OCI-LY7 (cell line): ENCODE results near the gene PPP2R2B. TPM values are rescaled to one million over a fixed set of nuclear protein-coding genes. Genes with fewer than 3 reads are reported as not detected.

Experiments used
- BruUV-seq: library from RNA; stranded (reverse); fragments of 400-500 nt; replicated peaks from 2 replicates; lab custom pipeline; 2021; lab: Mats Ljungman, UMichigan
- CTCF ChIA-PET: fragments of 300-600 bp; sonication (Branson Sonifier 250); formaldehyde crosslinking; loops from one replicate; lab custom pipeline; 2022; ENCODE audit warnings: antibody characterized with exemption; ENCODE audit not compliant: unreplicated experiment; lab: Charles Lee
- POLR2A ChIA-PET: fragments of 300-600 bp; sonication (Branson Sonifier 250); formaldehyde crosslinking; loops from one replicate; lab custom pipeline; 2022; ENCODE audit warnings: antibody characterized with exemption; lab: Charles Lee
- DNase-seq: peaks from one replicate; pipeline ENCODE4 v3.0.0-alpha.2; 2015; ENCODE audit warnings: low spot score
- H2AFZ ChIP-seq: fragments of 200-600 bp; sonication (generic), shearing (Covaris generic); 2 replicates; pipeline ENCODE4 v1.6.1; 2014; ENCODE audit warnings: mild to moderate bottlenecking, antibody characterized with exemption, low read length, moderate library complexity
- H3K27ac ChIP-seq: fragments of 200-600 bp; sonication (generic); 2 replicates; pipeline ENCODE4 v1.5.1; 2014; ENCODE audit warnings: mixed run types, low read depth, mild to moderate bottlenecking, moderate library complexity, low read length, inconsistent platforms; ENCODE audit not compliant: poor library complexity, severe bottlenecking
- H3K36me3 ChIP-seq: fragments of 200-600 bp; sonication (generic); 2 replicates; pipeline ENCODE4 v1.6.1; 2014; ENCODE audit warnings: mild to moderate bottlenecking, antibody characterized with exemption, low read length, moderate library complexity, mixed read lengths; ENCODE audit not compliant: insufficient read depth
- H3K4me1 ChIP-seq: fragments of 200-600 bp; sonication (generic); 2 replicates; pipeline ENCODE4 v1.5.1; 2014; ENCODE audit warnings: mild to moderate bottlenecking, low read length; ENCODE audit not compliant: insufficient read depth, poor library complexity, severe bottlenecking
- H3K4me2 ChIP-seq: fragments of 200-600 bp; sonication (generic); 2 replicates; pipeline ENCODE4 v1.6.1; 2014; ENCODE audit warnings: mild to moderate bottlenecking, low read length
- H3K4me3 ChIP-seq: fragments of 200-600 bp; sonication (generic); 2 replicates; pipeline ENCODE4 v1.5.1; 2014; ENCODE audit warnings: mild to moderate bottlenecking, low read depth, low read length; ENCODE audit not compliant: poor library complexity, severe bottlenecking
- H3K79me2 ChIP-seq: fragments of 200-600 bp; sonication (generic); 2 replicates; pipeline ENCODE4 v1.6.1; 2016; ENCODE audit warnings: low read depth, mild to moderate bottlenecking, low read length, moderate library complexity, mixed read lengths; ENCODE audit not compliant: insufficient read depth
- H3K9me2 ChIP-seq: fragments of 200-600 bp; sonication (generic); 2 replicates; pipeline ENCODE4 v1.6.1; 2016; ENCODE audit warnings: mild to moderate bottlenecking, low read length, mixed read lengths; ENCODE audit not compliant: insufficient read depth
- H3K9me3 ChIP-seq: fragments of 200-600 bp; sonication (generic); 2 replicates; pipeline ENCODE4 v1.6.1; 2014; ENCODE audit warnings: mild to moderate bottlenecking, mixed run types, low read length, mixed read lengths
- H4K20me1 ChIP-seq: fragments of 200-600 bp; sonication (generic); 2 replicates; pipeline ENCODE4 v1.6.1; 2014; ENCODE audit warnings: mild to moderate bottlenecking, antibody characterized with exemption, low read length, moderate library complexity, mixed read lengths; ENCODE audit not compliant: insufficient read depth
- CTCF ChIP-seq: fragments of 200-600 bp; sonication (generic); conservative IDR thresholded peaks from 2 replicates; pipeline ENCODE4 v1.5.1; 2014; ENCODE audit warnings: mild to moderate bottlenecking, antibody characterized with exemption, low read length, moderate library complexity, mixed read lengths
- EZH2phosphoT487 ChIP-seq: fragments of 200-600 bp; sonication (generic); IDR thresholded peaks from 2 replicates; pipeline ENCODE4 v1.6.1; 2018; ENCODE audit warnings: low read depth, borderline replicate concordance, mild to moderate bottlenecking, mixed run types, antibody characterized with exemption, low read length, moderate library complexity, mixed read lengths
- intact Hi-C: fragments of 100-400 bp; cut with micrococcal nuclease; formaldehyde crosslinking; loops from one replicate; pipeline ENCODE4 v1.10.0; 2022; ENCODE audit not compliant: unreplicated experiment
- total RNA-seq, 2 experiments: library from RNA; depleted of rRNA in 1 of 2; stranded (reverse); fragments of >200 nt in 1 of 2; shearing (Covaris generic) in 1 of 2; gene quantifications; 2 replicates each; pipeline ENCODE4 v1.2.3, GENCODE V29; 2014 to 2022

PPP2R2B gene
- total RNA-seq, 2 experiments from 2014 or later = not detected

- H3K9me3 ChIP-seq = no peaks in the 10 kb centered on the region
- TF ChIP-seq CTCF (no peak), EZH2phosphoT487 (no peak)
- POLR2A ChIA-PET = no interaction called here
- no peak overlapping the region for H3K4me2 ChIP-seq
- no TSS peak for BruUV-seq
- no peak for DNase-seq
- intact Hi-C loops = no loop called here
- no peak overlapping the region for H2AFZ ChIP-seq
- H3K4me1 ChIP-seq = no peaks in the 10 kb centered on the region
- no peak overlapping the region for H3K27ac ChIP-seq
- no peaks in the 10 kb centered on the region for H3K9me2 ChIP-seq
- CTCF ChIA-PET = no interaction called here
- H3K36me3 ChIP-seq = no peaks in the 10 kb centered on the region
- no peak overlapping the region for H3K4me3 ChIP-seq
- H3K79me2 ChIP-seq = no peaks in the 10 kb centered on the region
- H4K20me1 ChIP-seq = no peaks in the 10 kb centered on the region
Observed at GRCh38 chr5:146589028-146589345, 289.6 kb downstream of the PPP2R2B start.

GRCh38 chr5:146588331-146589027, 290.1 kb downstream of the PPP2R2B start:
- intact Hi-C loops = no loop called here
- Histone ChIP-seq H3K79me2 (no peaks in the 10 kb centered on the region), H3K9me2 (no peaks in the 10 kb centered on the region), H2AFZ (no peak overlapping the region), H3K4me3 (no peak overlapping the region), H3K4me1 (no peaks in the 10 kb centered on the region), H3K27ac (no peak overlapping the region), H3K36me3 (no peaks in the 10 kb centered on the region), H4K20me1 (no peaks in the 10 kb centered on the region), H3K9me3 (no peaks in the 10 kb centered on the region), H3K4me2 (no peak overlapping the region)
- no peak for TF ChIP-seq EZH2phosphoT487
- TF ChIP-seq CTCF = no peak
- DNase-seq = no peak
- CTCF ChIA-PET = no interaction called here
- no TSS peak for BruUV-seq
- POLR2A ChIA-PET = no interaction called here

- H3K9me3 ChIP-seq = no peaks in the 10 kb centered on the region
- intact Hi-C loops = no loop called here
- H4K20me1 ChIP-seq = no peaks in the 10 kb centered on the region
- no peaks in the 10 kb centered on the region for H3K9me2 ChIP-seq
- ChIA-PET CTCF (interaction anchor here (0.5 kb wide), 1 partner anchor 1237 kb away, joined by 7 read pairs; no protein-coding TSS in a partner anchor), POLR2A (interaction anchor here (1.0 kb wide), 1 partner anchor 9 kb away, joined by 3 read pairs; no protein-coding TSS in a partner anchor)
- TF ChIP-seq CTCF = no peak
- no peak for TF ChIP-seq EZH2phosphoT487
- no peak overlapping the region for H3K4me3 ChIP-seq
- H3K36me3 ChIP-seq = no peaks in the 10 kb centered on the region
- H3K79me2 ChIP-seq = no peaks in the 10 kb centered on the region
- H3K27ac ChIP-seq = no peak overlapping the region
- no peaks in the 10 kb centered on the region for H3K4me1 ChIP-seq
- no peak overlapping the region for H2AFZ ChIP-seq
- DNase-seq = no peak
- no peak overlapping the region for H3K4me2 ChIP-seq
- no TSS peak for BruUV-seq
Observed at GRCh38 chr5:146586752-146587151, 291.8 kb downstream of the PPP2R2B start.
